ENCODE measurements around the gene TFAP2C. TPM values are rescaled to one million over a fixed set of nuclear protein-coding genes. Genes with fewer than 3 reads are reported as not detected.

Gene TFAP2C
- total RNA-seq, 1 experiment from 2014 or later = 23.7 TPM

DNA sequence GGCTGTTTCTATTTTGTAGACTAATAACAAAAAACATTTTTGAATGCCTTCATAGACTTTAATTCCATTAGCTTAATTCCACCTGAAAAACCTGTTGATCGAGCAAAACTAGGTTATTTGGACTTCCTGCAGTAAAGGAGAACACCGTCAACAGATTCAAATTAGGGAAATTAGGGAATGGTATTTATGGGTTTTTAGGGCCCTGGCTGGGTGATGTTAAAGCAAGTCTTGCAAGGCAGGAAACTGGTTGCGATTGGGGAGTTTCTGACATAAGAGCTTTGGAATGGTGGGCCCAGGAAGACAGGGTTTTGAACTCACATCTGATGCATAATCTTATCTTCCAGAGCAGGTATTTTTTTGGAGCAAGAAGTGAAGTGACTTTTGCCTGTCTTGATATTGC is 40.1 kb upstream of the TFAP2C start:
- POLR2A ChIA-PET = no interaction called here
- ATAC-seq = no peak
- 0 out of 2 replicates have a peak, but pooled peaks cover 3% of the 10 kb centered on the region for H3K36me3 Mint-ChIP-seq

DNA sequence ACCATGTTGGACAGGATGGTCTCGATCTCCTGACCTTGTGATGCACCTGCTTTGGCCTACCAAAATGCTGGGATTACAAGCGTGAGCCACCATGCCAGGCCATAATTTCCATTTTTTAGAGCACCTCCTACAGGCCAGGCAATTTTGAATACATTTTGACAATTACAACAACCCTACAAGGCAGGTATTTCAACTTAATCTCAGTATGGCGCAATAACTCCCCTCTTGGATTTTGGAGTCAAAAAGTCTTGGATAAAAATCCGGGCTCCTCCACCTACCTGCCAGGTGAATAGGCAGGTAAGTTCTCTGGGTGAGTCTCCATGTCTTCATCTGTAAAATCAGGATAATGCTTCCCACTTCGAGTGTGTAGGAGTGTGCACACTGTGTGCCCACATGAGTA is 39.5 kb upstream of the TFAP2C start:
- ChIA-PET POLR2A (no interaction called here), CTCF (no interaction called here)

More for the DNA sequence above, 40.1 kb upstream of the TFAP2C start:
- no peak for DNase-seq (ENCODE audit: low spot score)
- no peaks in the 10 kb centered on the region for H3K27me3 Mint-ChIP-seq (ENCODE audit: low read depth)
- H3K27ac Mint-ChIP-seq = no peak overlapping the region
- CTCF ChIA-PET = interaction anchor here (1.1 kb wide), 1 partner anchor 38 kb away, joined by 3 read pairs; no protein-coding TSS in a partner anchor
- TF ChIP-seq EMX1 (CRISPR knock-in tag; IDR thresholded peaks at IDR 0.05) = no peak
- TF ChIP-seq NR3C1 (CRISPR knock-in tag; conservative IDR thresholded peaks at IDR 0.05; ENCODE audit: low read depth) = no peak
- TF ChIP-seq, protein P1, sequence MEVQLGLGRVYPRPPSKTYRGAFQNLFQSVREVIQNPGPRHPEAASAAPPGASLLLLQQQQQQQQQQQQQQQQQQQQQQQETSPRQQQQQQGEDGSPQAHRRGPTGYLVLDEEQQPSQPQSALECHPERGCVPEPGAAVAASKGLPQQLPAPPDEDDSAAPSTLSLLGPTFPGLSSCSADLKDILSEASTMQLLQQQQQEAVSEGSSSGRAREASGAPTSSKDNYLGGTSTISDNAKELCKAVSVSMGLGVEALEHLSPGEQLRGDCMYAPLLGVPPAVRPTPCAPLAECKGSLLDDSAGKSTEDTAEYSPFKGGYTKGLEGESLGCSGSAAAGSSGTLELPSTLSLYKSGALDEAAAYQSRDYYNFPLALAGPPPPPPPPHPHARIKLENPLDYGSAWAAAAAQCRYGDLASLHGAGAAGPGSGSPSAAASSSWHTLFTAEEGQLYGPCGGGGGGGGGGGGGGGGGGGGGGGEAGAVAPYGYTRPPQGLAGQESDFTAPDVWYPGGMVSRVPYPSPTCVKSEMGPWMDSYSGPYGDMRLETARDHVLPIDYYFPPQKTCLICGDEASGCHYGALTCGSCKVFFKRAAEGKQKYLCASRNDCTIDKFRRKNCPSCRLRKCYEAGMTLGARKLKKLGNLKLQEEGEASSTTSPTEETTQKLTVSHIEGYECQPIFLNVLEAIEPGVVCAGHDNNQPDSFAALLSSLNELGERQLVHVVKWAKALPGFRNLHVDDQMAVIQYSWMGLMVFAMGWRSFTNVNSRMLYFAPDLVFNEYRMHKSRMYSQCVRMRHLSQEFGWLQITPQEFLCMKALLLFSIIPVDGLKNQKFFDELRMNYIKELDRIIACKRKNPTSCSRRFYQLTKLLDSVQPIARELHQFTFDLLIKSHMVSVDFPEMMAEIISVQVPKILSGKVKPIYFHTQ (CRISPR knock-in tag; IDR thresholded peaks at IDR 0.05) = no peak
- TF ChIP-seq MYBL2 (CRISPR knock-in tag; IDR thresholded peaks at IDR 0.05) = no peak
- no peak for TF ChIP-seq CBFB (CRISPR knock-in tag; IDR thresholded peaks at IDR 0.05; ENCODE audit: low read depth)
- no peak for TF ChIP-seq SP1 (CRISPR knock-in tag; conservative IDR thresholded peaks at IDR 0.05)
- TF ChIP-seq OVOL2 (CRISPR knock-in tag; IDR thresholded peaks at IDR 0.05; ENCODE audit: borderline replicate concordance) = no peak
- no peak for TF ChIP-seq NFYB (CRISPR knock-in tag; conservative IDR thresholded peaks at IDR 0.05; ENCODE audit: low read depth)
- TF ChIP-seq, protein P2, sequence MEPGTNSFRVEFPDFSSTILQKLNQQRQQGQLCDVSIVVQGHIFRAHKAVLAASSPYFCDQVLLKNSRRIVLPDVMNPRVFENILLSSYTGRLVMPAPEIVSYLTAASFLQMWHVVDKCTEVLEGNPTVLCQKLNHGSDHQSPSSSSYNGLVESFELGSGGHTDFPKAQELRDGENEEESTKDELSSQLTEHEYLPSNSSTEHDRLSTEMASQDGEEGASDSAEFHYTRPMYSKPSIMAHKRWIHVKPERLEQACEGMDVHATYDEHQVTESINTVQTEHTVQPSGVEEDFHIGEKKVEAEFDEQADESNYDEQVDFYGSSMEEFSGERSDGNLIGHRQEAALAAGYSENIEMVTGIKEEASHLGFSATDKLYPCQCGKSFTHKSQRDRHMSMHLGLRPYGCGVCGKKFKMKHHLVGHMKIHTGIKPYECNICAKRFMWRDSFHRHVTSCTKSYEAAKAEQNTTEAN (CRISPR knock-in tag; IDR thresholded peaks at IDR 0.05) = no peak
- TF ChIP-seq NFATC4 (CRISPR knock-in tag; IDR thresholded peaks at IDR 0.05) = no peak
- TF ChIP-seq, protein P3, sequence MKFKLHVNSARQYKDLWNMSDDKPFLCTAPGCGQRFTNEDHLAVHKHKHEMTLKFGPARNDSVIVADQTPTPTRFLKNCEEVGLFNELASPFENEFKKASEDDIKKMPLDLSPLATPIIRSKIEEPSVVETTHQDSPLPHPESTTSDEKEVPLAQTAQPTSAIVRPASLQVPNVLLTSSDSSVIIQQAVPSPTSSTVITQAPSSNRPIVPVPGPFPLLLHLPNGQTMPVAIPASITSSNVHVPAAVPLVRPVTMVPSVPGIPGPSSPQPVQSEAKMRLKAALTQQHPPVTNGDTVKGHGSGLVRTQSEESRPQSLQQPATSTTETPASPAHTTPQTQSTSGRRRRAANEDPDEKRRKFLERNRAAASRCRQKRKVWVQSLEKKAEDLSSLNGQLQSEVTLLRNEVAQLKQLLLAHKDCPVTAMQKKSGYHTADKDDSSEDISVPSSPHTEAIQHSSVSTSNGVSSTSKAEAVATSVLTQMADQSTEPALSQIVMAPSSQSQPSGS (CRISPR knock-in tag; IDR thresholded peaks at IDR 0.05; ENCODE audit: borderline replicate concordance, low read depth) = no peak
- TF ChIP-seq, protein P4, sequence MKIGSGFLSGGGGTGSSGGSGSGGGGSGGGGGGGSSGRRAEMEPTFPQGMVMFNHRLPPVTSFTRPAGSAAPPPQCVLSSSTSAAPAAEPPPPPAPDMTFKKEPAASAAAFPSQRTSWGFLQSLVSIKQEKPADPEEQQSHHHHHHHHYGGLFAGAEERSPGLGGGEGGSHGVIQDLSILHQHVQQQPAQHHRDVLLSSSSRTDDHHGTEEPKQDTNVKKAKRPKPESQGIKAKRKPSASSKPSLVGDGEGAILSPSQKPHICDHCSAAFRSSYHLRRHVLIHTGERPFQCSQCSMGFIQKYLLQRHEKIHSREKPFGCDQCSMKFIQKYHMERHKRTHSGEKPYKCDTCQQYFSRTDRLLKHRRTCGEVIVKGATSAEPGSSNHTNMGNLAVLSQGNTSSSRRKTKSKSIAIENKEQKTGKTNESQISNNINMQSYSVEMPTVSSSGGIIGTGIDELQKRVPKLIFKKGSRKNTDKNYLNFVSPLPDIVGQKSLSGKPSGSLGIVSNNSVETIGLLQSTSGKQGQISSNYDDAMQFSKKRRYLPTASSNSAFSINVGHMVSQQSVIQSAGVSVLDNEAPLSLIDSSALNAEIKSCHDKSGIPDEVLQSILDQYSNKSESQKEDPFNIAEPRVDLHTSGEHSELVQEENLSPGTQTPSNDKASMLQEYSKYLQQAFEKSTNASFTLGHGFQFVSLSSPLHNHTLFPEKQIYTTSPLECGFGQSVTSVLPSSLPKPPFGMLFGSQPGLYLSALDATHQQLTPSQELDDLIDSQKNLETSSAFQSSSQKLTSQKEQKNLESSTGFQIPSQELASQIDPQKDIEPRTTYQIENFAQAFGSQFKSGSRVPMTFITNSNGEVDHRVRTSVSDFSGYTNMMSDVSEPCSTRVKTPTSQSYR (CRISPR knock-in tag; IDR thresholded peaks at IDR 0.05) = no peak
- TF ChIP-seq, protein P5, sequence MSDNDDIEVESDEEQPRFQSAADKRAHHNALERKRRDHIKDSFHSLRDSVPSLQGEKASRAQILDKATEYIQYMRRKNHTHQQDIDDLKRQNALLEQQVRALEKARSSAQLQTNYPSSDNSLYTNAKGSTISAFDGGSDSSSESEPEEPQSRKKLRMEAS (CRISPR knock-in tag; IDR thresholded peaks at IDR 0.05) = no peak
- TF ChIP-seq JAZF1 (CRISPR knock-in tag; IDR thresholded peaks at IDR 0.05) = no peak
- TF ChIP-seq JUN (CRISPR knock-in tag; IDR thresholded peaks at IDR 0.05) = no peak
- TF ChIP-seq NR2C2 (CRISPR knock-in tag; IDR thresholded peaks at IDR 0.05) = no peak
- TF ChIP-seq, protein P6, sequence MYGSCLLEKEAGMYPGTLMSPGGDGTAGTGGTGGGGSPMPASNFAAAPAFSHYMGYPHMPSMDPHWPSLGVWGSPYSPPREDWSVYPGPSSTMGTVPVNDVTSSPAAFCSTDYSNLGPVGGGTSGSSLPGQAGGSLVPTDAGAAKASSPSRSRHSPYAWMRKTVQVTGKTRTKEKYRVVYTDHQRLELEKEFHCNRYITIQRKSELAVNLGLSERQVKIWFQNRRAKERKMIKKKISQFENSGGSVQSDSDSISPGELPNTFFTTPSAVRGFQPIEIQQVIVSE (CRISPR knock-in tag; IDR thresholded peaks at IDR 0.05; ENCODE audit: borderline replicate concordance) = no peak
- peaks cover 36% of the 10 kb centered on the region for H3K4me1 Mint-ChIP-seq
- H3K9me3 Mint-ChIP-seq = peaks cover 6% of the 10 kb centered on the region
- H3K4me3 Mint-ChIP-seq = no peak overlapping the region

More for the DNA sequence above, 39.5 kb upstream of the TFAP2C start:
- ATAC-seq = no peak
- Mint-ChIP-seq H3K27me3 (ENCODE audit: low read depth) (no peaks in the 10 kb centered on the region), H3K9me3 (peaks cover 6% of the 10 kb centered on the region), H3K36me3 (0 out of 2 replicates have a peak, but pooled peaks cover 3% of the 10 kb centered on the region), H3K4me3 (no peak overlapping the region), H3K4me1 (peaks cover 32% of the 10 kb centered on the region), H3K27ac (no peak overlapping the region)
- no peak for DNase-seq (ENCODE audit: low spot score)
- TF ChIP-seq, protein P7, sequence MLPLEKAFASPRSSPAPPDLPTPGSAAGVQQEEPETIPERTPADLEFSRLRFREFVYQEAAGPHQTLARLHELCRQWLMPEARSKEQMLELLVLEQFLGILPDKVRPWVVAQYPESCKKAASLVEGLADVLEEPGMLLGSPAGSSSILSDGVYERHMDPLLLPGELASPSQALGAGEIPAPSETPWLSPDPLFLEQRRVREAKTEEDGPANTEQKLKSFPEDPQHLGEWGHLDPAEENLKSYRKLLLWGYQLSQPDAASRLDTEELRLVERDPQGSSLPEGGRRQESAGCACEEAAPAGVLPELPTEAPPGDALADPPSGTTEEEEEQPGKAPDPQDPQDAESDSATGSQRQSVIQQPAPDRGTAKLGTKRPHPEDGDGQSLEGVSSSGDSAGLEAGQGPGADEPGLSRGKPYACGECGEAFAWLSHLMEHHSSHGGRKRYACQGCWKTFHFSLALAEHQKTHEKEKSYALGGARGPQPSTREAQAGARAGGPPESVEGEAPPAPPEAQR (CRISPR knock-in tag; IDR thresholded peaks at IDR 0.05) = no peak
- TF ChIP-seq ZNF219 (CRISPR knock-in tag; IDR thresholded peaks at IDR 0.05; ENCODE audit: borderline replicate concordance) (no peak), HMGA2 (CRISPR knock-in tag; IDR thresholded peaks at IDR 0.05) (no peak), NR3C1 (CRISPR knock-in tag; conservative IDR thresholded peaks at IDR 0.05; ENCODE audit: low read depth) (no peak), ZNF416 (CRISPR knock-in tag; IDR thresholded peaks at IDR 0.05) (no peak), ZNF263 (CRISPR knock-in tag; IDR thresholded peaks at IDR 0.05; ENCODE audit: low read depth) (no peak)
- TF ChIP-seq, protein P8, sequence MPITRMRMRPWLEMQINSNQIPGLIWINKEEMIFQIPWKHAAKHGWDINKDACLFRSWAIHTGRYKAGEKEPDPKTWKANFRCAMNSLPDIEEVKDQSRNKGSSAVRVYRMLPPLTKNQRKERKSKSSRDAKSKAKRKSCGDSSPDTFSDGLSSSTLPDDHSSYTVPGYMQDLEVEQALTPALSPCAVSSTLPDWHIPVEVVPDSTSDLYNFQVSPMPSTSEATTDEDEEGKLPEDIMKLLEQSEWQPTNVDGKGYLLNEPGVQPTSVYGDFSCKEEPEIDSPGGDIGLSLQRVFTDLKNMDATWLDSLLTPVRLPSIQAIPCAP (CRISPR knock-in tag; IDR thresholded peaks at IDR 0.05) = no peak
